Gastrocnemius medialis (tissue), 4 donors: ENCODE measurements around the gene MTMR1. TPM values are rescaled to one million over a fixed set of nuclear protein-coding genes. Genes with fewer than 3 reads are reported as not detected.
A peak's percentile ranks its signal among the peaks of the same experiment; 100 is the strongest.

ENCODE experiments used
- ATAC-seq, 2 donors: fragments of 150-250 bp; one replicate each; pipeline ENCODE4 v1.9.1; 2016
- DNase-seq, 2 donors: peaks; one replicate each; pipeline ENCODE4 v3.0.0-alpha.2; 2019
- H3K27ac ChIP-seq, 4 donors: fragments of 200-600 bp; sonication (generic); 1 replicate in 1 of 4; 2 replicates in 3 of 4; pipeline ENCODE4 v1.5.1; 2016 to 2018; ENCODE audit warnings: mild to moderate bottlenecking in 2 of 4, moderate library complexity in 1 of 4
- H3K27me3 ChIP-seq, 3 donors: fragments of 200-600 bp; sonication (generic) in 2 of 3; 1 replicate in 1 of 3; 2 replicates in 2 of 3; pipeline versions ENCODE4 v1.5.1 to v1.6.0; 2016 to 2019; ENCODE audit warnings: mild to moderate bottlenecking in 1 of 3, moderate library complexity in 1 of 3
- H3K36me3 ChIP-seq, 2 donors: fragments of 200-600 bp; sonication (generic) in 1 of 2; one replicate each; pipeline ENCODE4 v1.5.1; 2017 to 2018
- H3K4me1 ChIP-seq, 2 donors: fragments of 200-600 bp; sonication (generic) in 1 of 2; one replicate each; pipeline ENCODE4 v1.5.1; 2016 to 2017; ENCODE audit warnings: mild to moderate bottlenecking in 2 of 2
- H3K4me3 ChIP-seq, 4 donors: fragments of 200-600 bp; sonication (generic) in 3 of 4; 1 replicate in 1 of 4; 2 replicates in 3 of 4; pipeline ENCODE4 v1.5.1; 2016 to 2019; ENCODE audit warnings: mild to moderate bottlenecking in 2 of 4
- H3K9me3 ChIP-seq, 3 donors: fragments of 200-600 bp; sonication (generic) in 2 of 3; 1 replicate in 1 of 3; 2 replicates in 2 of 3; pipeline ENCODE4 v1.5.1; 2016 to 2019
- CTCF ChIP-seq, 5 experiments: fragments of 450-650 bp in 3 of 5; fragments of 200-600 bp in 2 of 5; sonication (generic) in 2 of 5; IDR thresholded peaks in 4 of 5; conservative IDR thresholded peaks in 1 of 5; 1 replicate in 4 of 5; 2 replicates in 1 of 5; pipeline ENCODE4 v1.5.1; 2016 to 2019; ENCODE audit warnings: antibody characterized with exemption in 5 of 5, mild to moderate bottlenecking in 3 of 5, moderate library complexity in 3 of 5
- POLR2A ChIP-seq, 2 donors: fragments of 450-650 bp; IDR thresholded peaks; one replicate each; pipeline ENCODE4 v1.6.1; 2017; ENCODE audit warnings: antibody characterized with exemption in 2 of 2, mild to moderate bottlenecking in 2 of 2, moderate library complexity in 2 of 2
- in situ Hi-C, 4 donors: fragments of 200-750 bp; cut with MboI; loops; one replicate each; pipeline versions ENCODE4 v1.15.0 to v1.8.0; 2017; ENCODE audit warnings: low sequenced_read_pairs in 4 of 4
- intact Hi-C: fragments of 100-400 bp; cut with DNase I; formaldehyde crosslinking; loops from one replicate; pipeline ENCODE4 v1.15.1; 2023; ENCODE audit warnings: low total_unique reads
- total RNA-seq, 4 donors: library from RNA; depleted of rRNA; stranded (reverse); fragments of >200 nt; gene quantifications; one replicate each; pipeline versions ENCODE4 v1.1.0 to v1.2.3, GENCODE V29; 2016

The MTMR1 gene
- total RNA-seq, 4 donors from 2014 or later, result 28.2 to 80.9 (median 38.0) TPM

- DNase-seq (no peak), ATAC-seq (no peak)
- intact Hi-C loops, result loop anchor here (5.0 kb wide), 4 partner anchors 64 to 229 kb away; partner anchors contain the start of genes CD99L2 and HMGB3
- TF ChIP-seq POLR2A (IDR thresholded peaks at IDR 0.05), result no peak
- no peak for TF ChIP-seq CTCF (IDR thresholded peaks at IDR 0.05 in 4 of 5, conservative IDR thresholded peaks at IDR 0.05 in 1 of 5)
- H3K27ac ChIP-seq, result no peak overlapping the region
- peaks cover 0 to 5% of the 10 kb centered on the region in 2 donors for H3K4me1 ChIP-seq
- H3K36me3 ChIP-seq, result peaks cover 0 to 11% of the 10 kb centered on the region in 2 donors
- no peaks in the 10 kb centered on the region for H3K27me3 ChIP-seq
- H3K4me3 ChIP-seq, result no peak overlapping the region
- H3K9me3 ChIP-seq, result no peaks in the 10 kb centered on the region
- in situ Hi-C loops, result loop anchor here in 3 of 4 donors (10.0 kb wide), 1 partner anchor 312 kb away; no protein-coding TSS in a partner anchor
Measured at GRCh38 chrX:150773117-150773516, 79.9 kb downstream of the MTMR1 start.

GRCh38 chrX:150773634-150774033 lies 80.4 kb downstream of the MTMR1 start:
- DNase-seq, result no peak
- TF ChIP-seq POLR2A (IDR thresholded peaks at IDR 0.05), result no peak
- no peak for TF ChIP-seq CTCF (IDR thresholded peaks at IDR 0.05 in 4 of 5, conservative IDR thresholded peaks at IDR 0.05 in 1 of 5)
- intact Hi-C loops (loop anchor here (5.0 kb wide), 4 partner anchors 64 to 229 kb away; partner anchors contain the start of genes CD99L2 and HMGB3), in situ Hi-C loops (loop anchor here in 3 of 4 donors (10.0 kb wide), 1 partner anchor 311 kb away; no protein-coding TSS in a partner anchor)
- H3K4me3 ChIP-seq, result no peak overlapping the region
- H3K27ac ChIP-seq, result peak overlapping the region in 1 of 4 donors; percentile 15
- H3K36me3 ChIP-seq, result peaks cover 0 to 6% of the 10 kb centered on the region in 2 donors
- H3K9me3 ChIP-seq, result no peaks in the 10 kb centered on the region
- peaks cover 0 to 5% of the 10 kb centered on the region in 2 donors for H3K4me1 ChIP-seq
- no peaks in the 10 kb centered on the region for H3K27me3 ChIP-seq
- ATAC-seq, result no peak

- H3K27me3 ChIP-seq, result no peaks in the 10 kb centered on the region
- no peak overlapping the region for H3K4me3 ChIP-seq
- no peak for DNase-seq
- no peaks in the 10 kb centered on the region for H3K9me3 ChIP-seq
- no peak overlapping the region for H3K27ac ChIP-seq
- H3K4me1 ChIP-seq, result peaks cover 0 to 5% of the 10 kb centered on the region in 2 donors
- ATAC-seq, result no peak
- intact Hi-C loops, result loop anchor here (5.0 kb wide), 4 partner anchors 62 to 227 kb away; partner anchors contain the start of genes CD99L2 and HMGB3
- no peak for TF ChIP-seq CTCF (IDR thresholded peaks at IDR 0.05 in 4 of 5, conservative IDR thresholded peaks at IDR 0.05 in 1 of 5)
- TF ChIP-seq POLR2A (IDR thresholded peaks at IDR 0.05), result no peak
- in situ Hi-C loops, result loop anchor here (5.0 to 10.0 kb wide), 2 partner anchors 307 to 310 kb away; no protein-coding TSS in a partner anchor
- H3K36me3 ChIP-seq, result peaks cover 0 to 6% of the 10 kb centered on the region in 2 donors
Measured at GRCh38 chrX:150774798-150775568, 81.8 kb downstream of the MTMR1 start.

- no peak for DNase-seq
- peaks cover 0 to 6% of the 10 kb centered on the region in 2 donors for H3K36me3 ChIP-seq
- H3K4me1 ChIP-seq, result peaks cover 0 to 5% of the 10 kb centered on the region in 2 donors
- no peak overlapping the region for H3K27ac ChIP-seq
- no peaks in the 10 kb centered on the region for H3K27me3 ChIP-seq
- no peak for ATAC-seq
- no peaks in the 10 kb centered on the region for H3K9me3 ChIP-seq
- intact Hi-C loops, result no loop called here
- no peak for TF ChIP-seq CTCF (IDR thresholded peaks at IDR 0.05 in 4 of 5, conservative IDR thresholded peaks at IDR 0.05 in 1 of 5)
- no peak for TF ChIP-seq POLR2A (IDR thresholded peaks at IDR 0.05)
- no peak overlapping the region for H3K4me3 ChIP-seq
- in situ Hi-C loops, result loop anchor here (5.0 to 10.0 kb wide), 2 partner anchors 307 to 309 kb away; no protein-coding TSS in a partner anchor
Measured at GRCh38 chrX:150775569-150776350, 82.6 kb downstream of the MTMR1 start.
